Hepatocyte (in vitro differentiated cells): ENCODE measurements around the gene CNDP1. TPM values are rescaled to one million over a fixed set of nuclear protein-coding genes. Genes with fewer than 3 reads are reported as not detected.

Experiments
- DNase-seq: peaks from one replicate; pipeline ENCODE4 v3.0.0-alpha.2; 2016; ENCODE audit warnings: low spot score
- H2AFZ ChIP-seq: fragments of 200-600 bp; sonication (generic); 2 replicates; pipeline ENCODE4 v1.6.0; 2016; ENCODE audit warnings: antibody characterized with exemption, mild to moderate bottlenecking
- H3K27ac ChIP-seq: fragments of 200-600 bp; sonication (generic); 2 replicates; pipeline ENCODE4 v1.5.1; 2016; ENCODE audit warnings: mild to moderate bottlenecking
- H3K27me3 ChIP-seq: fragments of 200-600 bp; sonication (generic); 2 replicates; pipeline ENCODE4 v1.6.1; 2016
- H3K36me3 ChIP-seq: fragments of 200-600 bp; sonication (generic); replicated peaks from 2 replicates; pipeline ENCODE4 v1.5.1; 2016; ENCODE audit warnings: low read depth; ENCODE audit not compliant: insufficient read depth
- H3K4me1 ChIP-seq: fragments of 200-600 bp; sonication (generic); 2 replicates; pipeline ENCODE4 v1.5.1; 2016; ENCODE audit warnings: mild to moderate bottlenecking, moderate library complexity; ENCODE audit not compliant: insufficient read depth
- H3K4me2 ChIP-seq: fragments of 200-600 bp; sonication (generic); 2 replicates; pipeline ENCODE4 v1.6.0; 2016
- H3K4me3 ChIP-seq: fragments of 200-600 bp; sonication (generic); 2 replicates; pipeline ENCODE4 v1.5.1; 2016; ENCODE audit warnings: mild to moderate bottlenecking
- H3K79me2 ChIP-seq: fragments of 200-600 bp; sonication (generic); 2 replicates; pipeline ENCODE4 v1.6.0; 2017; ENCODE audit warnings: mild to moderate bottlenecking
- H3K9me2 ChIP-seq: fragments of 200-600 bp; sonication (generic); replicated peaks from 2 replicates; pipeline ENCODE4 v1.6.0; 2017; ENCODE audit warnings: mild to moderate bottlenecking; ENCODE audit not compliant: insufficient read depth
- H3K9me3 ChIP-seq: fragments of 200-600 bp; sonication (generic); 2 replicates; pipeline ENCODE4 v1.5.1; 2016; ENCODE audit warnings: low read depth, mild to moderate bottlenecking
- H4K20me1 ChIP-seq: fragments of 200-600 bp; sonication (generic); 2 replicates; pipeline ENCODE4 v1.6.0; 2016; ENCODE audit warnings: mild to moderate bottlenecking; ENCODE audit not compliant: insufficient read depth, poor library complexity, severe bottlenecking
- CTCF ChIP-seq: fragments of 200-600 bp; sonication (generic); IDR thresholded peaks from 2 replicates; pipeline ENCODE4 v1.5.1; 2016; ENCODE audit warnings: antibody characterized with exemption, mild to moderate bottlenecking; ENCODE audit not compliant: poor library complexity
- EZH2 ChIP-seq: fragments of 200-600 bp; sonication (generic); IDR thresholded peaks from 2 replicates; pipeline ENCODE4 v1.6.1; 2016; ENCODE audit warnings: antibody characterized with exemption, mild to moderate bottlenecking, borderline replicate concordance
- EZH2phosphoT487 ChIP-seq: fragments of 200-600 bp; sonication (generic); IDR thresholded peaks from one replicate; pipeline ENCODE4 v1.6.1; 2018; ENCODE audit warnings: antibody characterized with exemption, mild to moderate bottlenecking, low read depth, moderate library complexity; ENCODE audit not compliant: unreplicated experiment, severe bottlenecking
- WGBS: methylation state at CpG from one replicate; pipeline ENCODE4 v1.1.6; 2016; ENCODE audit warnings: low lambda C conversion rate; ENCODE audit errors: missing lambda C conversion rate; 5-methylcytosine and 5-hydroxymethylcytosine counted together
- polyA plus RNA-seq: library from polyadenylated mRNA; unstranded; fragments of >200 nt; fragmentation: Nextera tagmentation; extraction: Ambion mirVana; gene quantifications from 2 replicates; pipeline ENCODE4 v1.2.1, GENCODE V29; 2016
- total RNA-seq: library from RNA; depleted of rRNA; stranded (reverse); fragments of >200 nt; gene quantifications from 2 replicates; pipeline ENCODE4 v1.2.3, GENCODE V29; 2014

CNDP1 gene
- total and polyA plus RNA-seq, 2 experiments from 2014 or later = 0.74 TPM; not detected in 1

- DNase-seq = no peak
- Histone ChIP-seq H3K27me3 (no peaks in the 10 kb centered on the region), H2AFZ (no peak overlapping the region), H3K9me2 (no peaks in the 10 kb centered on the region), H4K20me1 (no peaks in the 10 kb centered on the region), H3K79me2 (no peaks in the 10 kb centered on the region), H3K9me3 (no peaks in the 10 kb centered on the region), H3K36me3 (no peaks in the 10 kb centered on the region), H3K27ac (no peak overlapping the region), H3K4me2 (no peak overlapping the region), H3K4me3 (no peak overlapping the region), H3K4me1 (no peaks in the 10 kb centered on the region)
- WGBS = 90% methylated on average over 11 of the region's 11 CpGs
- TF ChIP-seq EZH2phosphoT487 (no peak), EZH2 (no peak), CTCF (no peak)
Observed at GRCh38 chr18:74546007-74546406, 11.7 kb downstream of the CNDP1 start.

- WGBS = 76% methylated on average over 9 of the region's 9 CpGs
- no peak for DNase-seq
- Histone ChIP-seq H3K9me3 (no peaks in the 10 kb centered on the region), H3K79me2 (no peaks in the 10 kb centered on the region), H3K27me3 (no peaks in the 10 kb centered on the region), H3K27ac (no peak overlapping the region), H3K4me3 (no peak overlapping the region), H3K36me3 (no peaks in the 10 kb centered on the region), H2AFZ (no peak overlapping the region), H3K9me2 (no peaks in the 10 kb centered on the region), H3K4me2 (no peak overlapping the region), H3K4me1 (no peaks in the 10 kb centered on the region), H4K20me1 (no peaks in the 10 kb centered on the region)
- TF ChIP-seq EZH2 = no peak
- TF ChIP-seq EZH2phosphoT487 = no peak
- TF ChIP-seq CTCF = no peak
Observed at GRCh38 chr18:74546751-74547530, 12.6 kb downstream of the CNDP1 start.

- TF ChIP-seq EZH2phosphoT487 (no peak), EZH2 (no peak), CTCF (no peak)
- Histone ChIP-seq H3K27ac (no peak overlapping the region), H3K9me3 (no peaks in the 10 kb centered on the region), H3K79me2 (no peaks in the 10 kb centered on the region), H3K27me3 (no peaks in the 10 kb centered on the region), H2AFZ (no peak overlapping the region), H4K20me1 (no peaks in the 10 kb centered on the region), H3K9me2 (no peaks in the 10 kb centered on the region), H3K4me1 (no peaks in the 10 kb centered on the region), H3K4me3 (no peak overlapping the region), H3K36me3 (no peaks in the 10 kb centered on the region), H3K4me2 (no peak overlapping the region)
- WGBS = over 99% methylated on average over 7 of the region's 7 CpGs
- no peak for DNase-seq
Observed at GRCh38 chr18:74547860-74548259, 13.6 kb downstream of the CNDP1 start.
